ENCODE measurements around the gene ENO2. TPM values are rescaled to one million over a fixed set of nuclear protein-coding genes. Genes with fewer than 3 reads are reported as not detected.
"Not testable (repeated sequence)": the region's sequence is repeated elsewhere in the genome, so short reads cannot be mapped to it uniquely, and the experiment has no call there.

ENO2 gene
- 7.4 TPM for total RNA-seq
- long read RNA-seq, transcript ENO2-211 (12 exons, 2,549 nt): minor isoform, 6 of 35 reads
- long read RNA-seq, transcript ENO2-201 (12 exons, 2,423 nt): major isoform, 22 of 35 reads
- long read RNA-seq, partial matches to known transcripts: 0 of 35 reads
- long read RNA-seq, other reads (novel, unspliced or antisense): 4 of 35 reads

GRCh38 chr12:6914246-6914946, at the start of gene ENO2:
ENO2 (plus strand) TSS chr12:6914580; CDS start chr12:6915833, 1,253 bp downstream.
- ATAC-seq (ENCODE audit: poor library complexity): peak; percentile 90
- DNase-seq: peak; percentile 81
- intact Hi-C loops (cut with DNase I): no loop called here

- ATAC-seq (ENCODE audit: poor library complexity); DNase-seq; intact Hi-C loops (cut with DNase I): not testable (repeated sequence)
Observed at GRCh38 chr12:6865307-6865706, 49.1 kb upstream of the ENO2 start.

- ATAC-seq (ENCODE audit: poor library complexity) (no peak), DNase-seq (no peak)
- intact Hi-C loops (cut with DNase I): no loop called here
Observed at GRCh38 chr12:6866163-6866919, 48.0 kb upstream of the ENO2 start.

- intact Hi-C loops (cut with DNase I): no loop called here
Observed at GRCh38 chr12:6866920-6867412, 47.4 kb upstream of the ENO2 start.

GRCh38 chr12:6867413-6868210, 46.8 kb upstream of the ENO2 start, which contains the start of gene TPI1:
TPI1 (plus strand) TSS chr12:6867531; CDS start chr12:6867567, 36 bp downstream.
- ATAC-seq (ENCODE audit: poor library complexity) (peak; percentile 89), DNase-seq (peak; percentile 91)
- intact Hi-C loops (cut with DNase I): no loop called here

More at GRCh38 chr12:6866920-6867412, 47.4 kb upstream of the ENO2 start:
- DNase-seq (no peak), ATAC-seq (ENCODE audit: poor library complexity) (peak; percentile 4)

GRCh38 chr12:6868211-6869048, 46.0 kb upstream of the ENO2 start:
- DNase-seq (no peak), ATAC-seq (ENCODE audit: poor library complexity) (no peak)
- intact Hi-C loops (cut with DNase I): no loop called here

GRCh38 chr12:6869049-6870021, 45.0 kb upstream of the ENO2 start:
- ATAC-seq (ENCODE audit: poor library complexity) (peak; percentile 4), DNase-seq (peak; percentile 78)
- intact Hi-C loops (cut with DNase I): no loop called here

GRCh38 chr12:6870304-6870703, 44.1 kb upstream of the ENO2 start:
- ATAC-seq (ENCODE audit: poor library complexity); intact Hi-C loops (cut with DNase I); DNase-seq: not testable (repeated sequence)

GRCh38 chr12:6871052-6871957, 43.1 kb upstream of the ENO2 start:
- intact Hi-C loops (cut with DNase I): no loop called here
- DNase-seq (peak; percentile 49), ATAC-seq (ENCODE audit: poor library complexity) (no peak)

- DNase-seq (peak; percentile 92), ATAC-seq (ENCODE audit: poor library complexity) (peak; percentile 75)
- intact Hi-C loops (cut with DNase I): no loop called here
Observed at GRCh38 chr12:6872073-6873048, 42.0 kb upstream of the ENO2 start.

- peak; percentile 92 for ATAC-seq (ENCODE audit: poor library complexity)
- intact Hi-C loops (cut with DNase I): no loop called here
- DNase-seq: peak; percentile 99
Observed at GRCh38 chr12:6873094-6874014, 41.0 kb upstream of the ENO2 start, which contains the start of gene SPSB2. SPSB2 (minus strand) TSS chr12:6873303; CDS start chr12:6872901, 402 bp downstream.

GRCh38 chr12:6874015-6874368, 40.4 kb upstream of the ENO2 start:
- ATAC-seq (ENCODE audit: poor library complexity); DNase-seq; intact Hi-C loops (cut with DNase I): not testable (repeated sequence)

GRCh38 chr12:6879824-6880223, 34.6 kb upstream of the ENO2 start:
- DNase-seq; ATAC-seq (ENCODE audit: poor library complexity); intact Hi-C loops (cut with DNase I): not testable (repeated sequence)
